Activated CD4-positive, CD25-positive, alpha-beta regulatory T cell treated with anti-CD3 and anti-CD28 coated beads, Interleukin-2, amount 50 U/mL, for 24 hours (primary cell): ENCODE data around the gene MRPL46.
"Not testable (repeated sequence)": the region's sequence is repeated elsewhere in the genome, so short reads cannot be mapped to it uniquely, and the experiment has no call there.

Experiments used
- ATAC-seq, 2 donors: fragments of 150-1000 bp; cut with Tn5 transposase; one replicate each; pipeline ENCODE4 v1.10.0; 2021; ENCODE audit warnings: mild to moderate bottlenecking in 1 of 2, moderate library complexity in 1 of 2

MRPL46 gene

GRCh38 chr15:88440021-88440420 lies 27.2 kb downstream of the MRPL46 start:
- no peak for ATAC-seq

DNA sequence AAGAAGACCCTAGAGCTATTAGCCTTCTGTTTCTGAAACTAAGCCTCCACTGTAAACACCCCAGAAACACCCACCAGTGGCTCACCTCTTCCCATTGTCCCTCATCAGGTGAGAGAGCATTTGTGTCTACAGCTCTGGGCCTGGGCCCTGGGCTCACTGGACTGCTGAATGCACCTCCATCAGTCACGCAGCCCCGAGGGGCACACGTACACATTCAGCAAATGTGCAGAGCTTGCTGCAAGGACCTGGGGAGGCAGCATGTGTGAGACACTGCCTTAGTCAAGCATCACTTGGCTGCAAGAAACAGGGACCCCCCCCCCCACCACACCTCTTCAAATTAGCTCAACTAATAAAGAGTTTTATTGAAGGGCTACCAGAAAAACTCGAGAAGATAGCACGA lies 29.0 kb downstream of the MRPL46 start:
- no peak for ATAC-seq

- ATAC-seq, result not testable (repeated sequence)
These were observed 33.1 kb downstream of the MRPL46 start for GRCh38 chr15:88434106-88434505.

DNA sequence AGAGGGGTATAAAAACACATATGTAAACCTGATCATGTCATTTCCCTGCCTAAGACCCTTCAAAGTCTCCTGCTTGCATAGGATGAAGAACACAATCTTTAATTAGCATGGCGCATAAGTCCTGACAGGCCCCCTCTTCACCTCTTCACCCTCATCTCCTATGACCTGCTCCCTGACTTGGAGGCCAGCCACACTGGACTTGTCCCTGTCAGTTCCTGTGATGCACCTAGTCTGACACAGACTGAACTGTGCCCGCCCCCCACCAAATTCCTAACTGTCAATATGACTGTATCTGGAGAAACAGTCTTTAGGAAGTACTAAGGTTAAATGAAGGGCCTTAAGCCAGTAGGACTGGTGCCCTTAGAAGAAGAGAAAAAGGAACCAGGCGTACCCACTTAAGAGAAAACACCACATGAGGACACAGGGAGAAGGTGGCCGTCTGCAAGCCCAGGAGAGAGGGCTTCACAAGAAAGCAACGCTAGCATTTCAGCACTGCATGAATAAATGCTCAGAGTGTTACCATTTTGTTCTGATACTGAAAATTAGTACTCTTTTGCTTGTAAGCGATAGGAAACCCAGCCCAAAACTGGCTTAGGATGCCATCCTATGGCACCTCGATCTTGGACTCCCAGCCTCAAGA lies 34.0 kb downstream of the MRPL46 start:
- ATAC-seq, result no peak

- ATAC-seq, result no peak
These were observed 35.7 kb downstream of the MRPL46 start for GRCh38 chr15:88431441-88431840.

DNA sequence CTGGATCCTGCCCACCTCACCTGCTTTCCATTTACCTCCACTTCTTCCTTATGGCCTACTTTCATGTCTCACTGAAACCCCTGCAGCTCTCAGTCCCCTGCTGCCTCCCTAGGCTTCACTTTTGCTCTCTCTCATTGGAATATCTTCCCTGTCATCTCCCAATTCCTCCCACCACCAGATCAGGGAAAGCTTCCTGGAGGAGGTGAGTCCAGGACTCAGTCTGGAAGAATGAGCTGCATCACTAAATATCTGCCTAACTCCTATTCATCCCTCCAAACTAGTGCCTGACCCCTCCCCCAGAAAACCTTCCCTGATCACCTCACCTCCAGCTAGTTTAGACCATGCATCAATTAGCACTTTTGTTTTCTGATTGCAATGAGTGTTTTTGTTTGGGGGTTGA lies 37.1 kb downstream of the MRPL46 start:
- no peak for ATAC-seq

GRCh38 chr15:88428805-88429605 lies 38.2 kb downstream of the MRPL46 start:
- ATAC-seq, result no peak

GRCh38 chr15:88428053-88428452 lies 39.1 kb downstream of the MRPL46 start:
- ATAC-seq, result no peak

GRCh38 chr15:88426304-88426703 lies 40.9 kb downstream of the MRPL46 start:
- ATAC-seq, result no peak

DNA sequence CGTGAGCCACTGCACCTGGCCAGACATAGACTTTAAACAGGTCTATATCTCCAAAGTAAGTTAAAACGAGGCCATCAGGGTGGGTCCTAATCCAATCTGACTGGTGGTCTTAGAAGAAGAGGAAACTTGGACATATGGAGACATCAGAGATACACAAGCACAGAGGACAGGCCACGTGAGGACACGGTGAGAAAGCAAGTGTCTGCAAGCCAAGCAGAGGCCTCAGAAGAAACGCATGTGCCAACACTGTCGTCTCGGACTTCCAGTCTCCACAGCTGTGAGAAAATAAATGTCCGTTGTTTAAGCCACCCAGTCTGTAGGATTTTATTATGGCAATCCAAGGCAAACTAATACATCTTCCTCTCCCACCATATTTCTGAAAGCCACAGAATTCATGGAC lies 43.9 kb downstream of the MRPL46 start:
- no peak for ATAC-seq

DNA sequence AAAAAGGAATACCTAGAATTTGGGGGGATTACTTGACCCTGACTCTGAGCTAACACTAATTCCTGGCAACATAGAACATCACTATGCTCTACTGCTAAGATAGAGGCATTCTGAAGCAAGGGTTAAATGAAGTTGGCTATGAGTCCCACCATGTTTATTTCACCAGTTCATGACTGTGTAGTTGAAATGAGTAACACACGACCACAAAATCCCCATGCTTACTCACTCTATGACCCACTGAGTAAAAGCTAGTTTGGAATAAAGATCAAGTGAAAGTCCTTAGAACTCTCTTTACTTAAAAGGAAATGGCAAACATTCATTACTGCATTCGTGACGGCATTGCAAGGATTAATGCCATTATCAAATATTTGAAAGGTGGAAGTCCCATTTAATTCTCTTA lies 47.4 kb downstream of the MRPL46 start:
- ATAC-seq, result peak; percentile 80 to 91
